ENCODE measurements around the gene RAVER1.

- TF ChIP-seq CTCF (IDR thresholded peaks at IDR 0.05): no peak
- no peak for TF ChIP-seq POLR2A (IDR thresholded peaks at IDR 0.05)
- TF ChIP-seq POLR2AphosphoS5 (IDR thresholded peaks at IDR 0.05): no peak
Observed at GRCh38 chr19:10329555-10329954, 3.8 kb downstream of the RAVER1 start.
